Muscle layer of duodenum (tissue), 2 donors: ENCODE measurements around the gene MYH3.

Source experiments
- H3K27ac ChIP-seq: one replicate; pipeline ENCODE4 v1.7.0; 2013; ENCODE audit warnings: mild to moderate bottlenecking, low read length
- H3K27me3 ChIP-seq: one replicate; pipeline ENCODE4 v1.7.0; 2013; ENCODE audit warnings: low read depth, mild to moderate bottlenecking, control low read depth, low read length
- H3K36me3 ChIP-seq, 2 donors: one replicate each; pipeline ENCODE4 v1.7.0; 2013; ENCODE audit warnings: low read length in 2 of 2, control low read depth in 1 of 2, mild to moderate bottlenecking in 1 of 2; ENCODE audit not compliant: insufficient read depth in 2 of 2, control insufficient read depth in 1 of 2
- H3K4me1 ChIP-seq, 2 donors: one replicate each; pipeline ENCODE4 v1.7.0; 2013; ENCODE audit warnings: low read length in 2 of 2, mild to moderate bottlenecking in 2 of 2, control low read depth in 1 of 2, moderate library complexity in 1 of 2; ENCODE audit not compliant: insufficient read depth in 2 of 2, control insufficient read depth in 1 of 2
- H3K4me3 ChIP-seq, 2 donors: one replicate each; pipeline ENCODE4 v1.7.0; 2013; ENCODE audit warnings: low read length in 2 of 2, low read depth in 1 of 2, mild to moderate bottlenecking in 1 of 2
- H3K9me3 ChIP-seq, 2 donors: one replicate each; pipeline ENCODE4 v1.7.0; 2013; ENCODE audit warnings: low read length in 2 of 2, control low read depth in 1 of 2, mild to moderate bottlenecking in 1 of 2; ENCODE audit not compliant: control insufficient read depth in 1 of 2
- donor health status: healthy.

Gene MYH3

DNA sequence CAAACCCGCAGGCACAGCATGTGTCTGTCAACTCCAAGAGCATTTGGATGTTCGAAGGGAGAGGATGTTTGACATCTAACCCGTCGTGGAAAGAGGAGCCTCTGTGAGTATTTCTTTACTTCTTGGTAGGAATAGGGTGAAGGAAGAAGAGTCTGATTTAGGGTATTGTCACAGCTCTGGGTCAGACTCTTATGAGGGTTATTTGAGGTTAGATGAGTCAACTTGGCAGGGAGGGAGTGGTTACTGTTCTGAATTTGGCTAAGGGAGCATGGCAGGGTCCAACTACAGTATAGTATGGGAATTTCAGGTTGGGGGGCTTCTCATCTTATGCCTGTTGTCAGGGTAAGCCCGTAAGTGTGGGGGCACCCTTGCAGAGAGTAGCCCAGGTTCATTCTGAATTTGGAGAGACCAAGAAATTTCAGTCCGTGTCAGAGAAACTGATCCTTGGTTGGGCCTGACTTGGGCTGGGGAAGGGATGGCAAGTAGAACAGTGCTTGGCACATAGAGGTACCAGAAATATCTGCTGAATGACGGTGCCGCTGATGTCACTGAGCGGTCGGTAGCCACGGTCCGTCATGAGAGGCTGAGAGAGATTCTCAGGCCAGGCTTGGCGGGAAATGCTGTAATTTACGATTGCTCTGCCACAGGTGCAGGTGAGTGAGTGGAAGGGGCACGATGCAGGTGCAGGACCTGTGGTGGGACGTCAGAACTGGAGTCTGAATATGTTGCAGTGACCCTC, 43.2 kb downstream of the MYH3 start:
- peaks cover 0 to 6% of the 10 kb centered on the region in 2 donors for H3K4me1 ChIP-seq
- H3K27ac ChIP-seq = no peak overlapping the region
- H3K9me3 ChIP-seq = no peaks in the 10 kb centered on the region
- H3K36me3 ChIP-seq = no peaks in the 10 kb centered on the region
- H3K4me3 ChIP-seq = no peak overlapping the region
- no peaks in the 10 kb centered on the region for H3K27me3 ChIP-seq

GRCh38 chr17:10612957-10613744, 44.0 kb downstream of the MYH3 start:
- H3K4me1 ChIP-seq = peaks cover 0 to 6% of the 10 kb centered on the region in 2 donors
- no peaks in the 10 kb centered on the region for H3K27me3 ChIP-seq
- no peak overlapping the region for H3K4me3 ChIP-seq
- H3K9me3 ChIP-seq = no peaks in the 10 kb centered on the region
- no peaks in the 10 kb centered on the region for H3K36me3 ChIP-seq
- H3K27ac ChIP-seq = no peak overlapping the region

DNA sequence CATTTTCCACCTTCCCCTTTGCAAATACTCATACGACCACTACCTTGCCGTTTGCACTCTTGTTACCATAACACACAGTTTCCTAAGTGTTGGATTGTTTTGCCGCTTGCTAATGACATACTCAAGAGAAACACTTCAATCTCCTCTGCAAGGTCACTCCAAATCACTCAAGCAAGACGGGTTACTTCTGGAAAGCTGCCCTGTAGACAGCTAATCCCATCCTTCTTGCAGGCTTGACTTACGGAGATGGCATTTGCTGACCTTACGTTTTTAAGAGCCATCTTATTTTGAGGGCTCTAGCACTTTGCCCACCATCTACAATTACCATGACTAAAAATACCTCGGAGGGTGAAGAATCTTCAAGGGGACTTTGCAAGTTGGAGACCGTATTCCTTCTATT, 46.2 kb downstream of the MYH3 start:
- Histone ChIP-seq H3K36me3 (no peaks in the 10 kb centered on the region), H3K4me1 (peaks cover 0 to 6% of the 10 kb centered on the region in 2 donors), H3K27me3 (no peaks in the 10 kb centered on the region), H3K27ac (no peak overlapping the region), H3K4me3 (no peak overlapping the region), H3K9me3 (no peaks in the 10 kb centered on the region)

DNA sequence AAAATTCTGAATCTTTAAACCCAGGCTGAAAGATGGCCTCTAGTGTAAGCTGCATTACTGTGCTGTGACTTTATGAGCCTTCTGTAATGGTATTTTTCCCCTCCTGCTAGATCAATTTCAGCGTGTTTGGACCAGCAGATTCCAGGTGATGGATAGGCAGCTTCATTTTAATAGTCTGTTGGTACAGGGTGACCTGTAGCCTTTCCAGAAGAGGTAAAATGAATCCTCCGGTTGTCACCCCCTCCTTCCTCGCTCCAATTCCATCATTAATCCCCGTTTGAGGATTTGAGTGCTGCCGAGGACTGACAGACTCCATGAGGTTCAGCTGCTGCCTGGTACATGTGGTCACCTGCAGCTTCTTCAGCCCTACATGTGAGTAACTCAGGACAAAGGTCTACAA, 48.9 kb downstream of the MYH3 start:
- Histone ChIP-seq H3K27ac (no peak overlapping the region), H3K9me3 (no peaks in the 10 kb centered on the region), H3K36me3 (no peaks in the 10 kb centered on the region), H3K27me3 (no peaks in the 10 kb centered on the region), H3K4me3 (no peak overlapping the region), H3K4me1 (peaks cover 0 to under 1% of the 10 kb centered on the region in 2 donors)

DNA sequence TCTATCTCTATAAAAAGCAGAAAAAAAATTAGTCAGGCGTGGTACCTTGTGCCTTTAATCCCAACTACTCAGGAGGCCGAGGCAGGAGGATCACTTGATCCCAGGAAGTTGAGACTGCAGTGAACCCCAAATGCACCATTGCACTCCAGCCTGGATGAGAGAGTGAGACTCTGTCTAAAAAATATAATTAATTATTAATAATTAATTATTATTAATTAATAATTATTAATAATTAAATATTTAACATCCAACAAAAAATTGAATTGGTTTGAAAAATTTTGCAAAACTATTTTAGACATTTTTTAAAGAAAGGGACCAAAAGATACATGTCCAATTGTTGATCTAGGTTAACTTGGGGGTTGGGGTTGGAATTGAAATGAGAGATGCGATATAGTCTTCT, 51.0 kb downstream of the MYH3 start:
- no peaks in the 10 kb centered on the region for H3K27me3 ChIP-seq
- H3K4me1 ChIP-seq = no peaks in the 10 kb centered on the region
- H3K9me3 ChIP-seq = no peaks in the 10 kb centered on the region
- no peak overlapping the region for H3K27ac ChIP-seq
- H3K36me3 ChIP-seq = no peaks in the 10 kb centered on the region
- no peak overlapping the region for H3K4me3 ChIP-seq

GRCh38 chr17:10605221-10605783, 51.8 kb downstream of the MYH3 start:
- H3K36me3 ChIP-seq = no peaks in the 10 kb centered on the region

GRCh38 chr17:10604521-10604920, 52.6 kb downstream of the MYH3 start:
- no peaks in the 10 kb centered on the region for H3K36me3 ChIP-seq
- H3K4me3 ChIP-seq = no peak overlapping the region
- no peaks in the 10 kb centered on the region for H3K4me1 ChIP-seq
- no peak overlapping the region for H3K27ac ChIP-seq
- no peaks in the 10 kb centered on the region for H3K27me3 ChIP-seq
- no peaks in the 10 kb centered on the region for H3K9me3 ChIP-seq

More at GRCh38 chr17:10605221-10605783, 51.8 kb downstream of the MYH3 start:
- no peaks in the 10 kb centered on the region for H3K9me3 ChIP-seq
- H3K4me1 ChIP-seq = no peaks in the 10 kb centered on the region
- H3K4me3 ChIP-seq = no peak overlapping the region
- no peaks in the 10 kb centered on the region for H3K27me3 ChIP-seq
- H3K27ac ChIP-seq = no peak overlapping the region

DNA sequence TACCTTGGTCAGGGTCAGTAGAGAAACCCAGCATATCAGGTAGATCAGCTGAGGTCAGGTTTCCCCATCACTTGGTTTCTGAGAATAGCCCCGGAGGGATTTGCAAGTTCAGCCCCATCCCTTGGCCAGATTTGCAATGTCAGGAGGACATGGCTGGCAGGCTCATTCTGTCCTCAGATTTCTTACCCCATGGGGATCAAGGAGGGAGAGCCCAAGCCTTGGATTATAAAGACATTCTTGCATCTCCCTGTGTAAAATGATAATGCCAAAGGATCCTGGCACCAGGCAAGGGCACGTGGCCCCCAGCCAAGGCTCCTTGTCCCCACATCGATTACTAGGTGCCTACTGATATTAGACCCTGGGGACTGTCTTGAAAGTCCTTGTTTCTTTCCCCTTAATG, 53.2 kb downstream of the MYH3 start:
- Histone ChIP-seq H3K9me3 (no peaks in the 10 kb centered on the region), H3K4me3 (no peak overlapping the region), H3K27ac (no peak overlapping the region), H3K36me3 (no peaks in the 10 kb centered on the region), H3K27me3 (no peaks in the 10 kb centered on the region), H3K4me1 (no peaks in the 10 kb centered on the region)

DNA sequence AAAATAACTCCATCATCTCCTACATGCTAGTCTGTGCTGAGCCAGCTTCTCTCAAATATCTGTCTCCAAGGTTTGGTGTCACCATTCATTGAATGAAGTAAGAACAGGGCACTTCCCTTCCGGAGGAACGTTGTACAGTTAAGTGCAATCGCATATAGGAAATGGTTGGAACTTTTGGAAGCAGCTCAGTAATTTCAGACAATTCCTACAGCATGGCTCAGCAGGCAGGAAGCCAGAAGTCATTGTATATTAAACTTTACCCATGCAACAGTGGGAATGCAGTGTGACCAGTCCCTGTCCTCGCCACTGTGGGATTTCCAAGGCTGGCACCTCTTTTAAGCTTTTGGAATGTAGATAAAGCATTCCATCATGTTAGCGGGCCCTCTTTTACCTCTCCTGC, 56.5 kb downstream of the MYH3 start:
- no peak overlapping the region for H3K27ac ChIP-seq
- H3K36me3 ChIP-seq = no peaks in the 10 kb centered on the region
- H3K4me1 ChIP-seq = no peaks in the 10 kb centered on the region
- no peak overlapping the region for H3K4me3 ChIP-seq
- no peaks in the 10 kb centered on the region for H3K27me3 ChIP-seq
- H3K9me3 ChIP-seq = no peaks in the 10 kb centered on the region

DNA sequence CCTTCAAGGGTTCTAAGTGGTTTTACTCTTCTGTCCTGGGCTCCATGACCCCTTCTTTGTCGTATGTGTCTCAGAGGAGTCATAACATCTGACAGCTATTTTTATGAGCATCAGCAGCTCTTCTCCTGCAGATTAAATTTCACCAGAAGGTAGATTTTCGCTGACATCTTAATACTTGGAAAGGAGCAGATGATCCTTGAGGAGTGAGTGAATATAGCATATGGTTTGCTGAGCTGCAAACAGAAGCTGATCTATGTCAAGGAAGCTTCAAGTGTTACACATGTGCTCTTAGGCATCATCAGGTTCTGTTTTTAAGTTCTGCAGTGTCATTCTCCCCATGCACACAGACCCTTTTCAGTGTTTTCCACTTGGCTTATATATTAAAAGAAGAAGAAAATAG, 58.5 kb downstream of the MYH3 start:
- Histone ChIP-seq H3K36me3 (no peaks in the 10 kb centered on the region), H3K4me1 (no peaks in the 10 kb centered on the region), H3K9me3 (no peaks in the 10 kb centered on the region), H3K27me3 (no peaks in the 10 kb centered on the region), H3K4me3 (no peak overlapping the region), H3K27ac (no peak overlapping the region)

GRCh38 chr17:10589553-10590145, 67.5 kb downstream of the MYH3 start:
- Histone ChIP-seq H3K9me3 (no peaks in the 10 kb centered on the region), H3K4me3 (no peak overlapping the region), H3K4me1 (no peaks in the 10 kb centered on the region), H3K36me3 (no peaks in the 10 kb centered on the region), H3K27me3 (no peaks in the 10 kb centered on the region), H3K27ac (no peak overlapping the region)
